HUES48 (cell line): ENCODE results near the gene ST6GALNAC3.

ENCODE experiments used
- H3K27ac ChIP-seq: one replicate; pipeline ENCODE4 v1.7.0; 2013; ENCODE audit warnings: low read depth, low read length, inconsistent platforms
- H3K27me3 ChIP-seq: 2 replicates; pipeline ENCODE4 v1.6.1; 2013; ENCODE audit warnings: mild to moderate bottlenecking, low read length; ENCODE audit not compliant: control insufficient read depth, insufficient read depth
- H3K36me3 ChIP-seq: 2 replicates; pipeline ENCODE4 v1.6.1; 2013; ENCODE audit warnings: low read length; ENCODE audit not compliant: control insufficient read depth, insufficient read depth
- H3K4me1 ChIP-seq: 2 replicates; pipeline ENCODE4 v1.6.1; 2013; ENCODE audit warnings: mild to moderate bottlenecking, low read length; ENCODE audit not compliant: control insufficient read depth, insufficient read depth
- H3K4me3 ChIP-seq: 2 replicates; pipeline ENCODE4 v1.5.1; 2013; ENCODE audit warnings: mild to moderate bottlenecking, low read depth, low read length
- H3K9ac ChIP-seq: 2 replicates; pipeline ENCODE4 v1.6.1; 2013; ENCODE audit warnings: mild to moderate bottlenecking, low read depth, low read length, moderate library complexity
- H3K9me3 ChIP-seq: 2 replicates; pipeline ENCODE4 v1.6.1; 2013; ENCODE audit warnings: low read length; ENCODE audit not compliant: control insufficient read depth, insufficient read depth

ST6GALNAC3 gene

GRCh38 chr1:76073481-76073880 lies 1.1 kb upstream of the ST6GALNAC3 start:
- Histone ChIP-seq H3K27ac (no peak overlapping the region), H3K4me3 (no peak overlapping the region), H3K9ac (no peak overlapping the region), H3K27me3 (peaks cover 13% of the 10 kb centered on the region; the same call in 1 of the 2 replicates), H3K36me3 (no peaks in the 10 kb centered on the region), H3K9me3 (no peaks in the 10 kb centered on the region), H3K4me1 (peaks cover 22% of the 10 kb centered on the region; the same call in 1 of the 2 replicates)

DNA sequence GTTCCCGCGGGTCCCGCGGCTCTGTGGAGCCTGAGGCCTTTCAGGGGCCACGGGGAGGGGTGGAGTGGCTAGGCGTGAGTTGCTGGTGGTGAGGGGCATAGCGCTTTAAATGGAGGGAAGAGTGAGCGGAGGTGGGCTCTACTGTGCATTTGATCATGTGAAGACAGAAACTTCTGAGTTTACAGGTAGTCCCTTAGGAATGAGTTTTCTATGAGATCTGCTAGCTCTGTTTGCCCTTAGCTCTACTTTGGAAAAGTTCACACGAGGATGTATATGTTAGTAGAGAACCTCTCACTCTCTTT lies 593 bp downstream of the ST6GALNAC3 start:
- Histone ChIP-seq H3K4me1 (peaks cover 23% of the 10 kb centered on the region), H3K36me3 (no peaks in the 10 kb centered on the region), H3K27ac (no peak overlapping the region), H3K27me3 (peaks cover 13% of the 10 kb centered on the region; the same call in 1 of the 2 replicates), H3K9ac (peak overlapping the region; percentile 72), H3K9me3 (no peaks in the 10 kb centered on the region), H3K4me3 (peak overlapping the region; percentile 87)

DNA sequence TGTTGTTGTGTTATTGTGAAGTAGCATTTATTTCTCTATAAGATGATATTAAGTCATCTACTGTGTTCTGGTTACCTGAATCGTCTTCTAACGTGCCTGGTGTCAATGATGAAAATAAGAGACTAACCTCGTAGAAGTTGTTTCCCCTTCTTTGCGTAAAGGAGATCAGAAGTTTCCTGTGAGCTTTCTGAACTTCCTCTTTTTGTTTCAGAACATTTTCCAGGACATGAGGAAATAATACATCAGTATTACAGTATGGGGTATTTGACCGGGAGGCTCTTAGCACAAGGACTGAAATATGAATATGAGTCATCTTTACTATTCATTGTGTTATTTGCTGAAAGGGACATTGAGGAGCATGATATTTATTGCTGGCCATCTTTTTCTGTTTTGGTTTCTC lies 1.3 kb downstream of the ST6GALNAC3 start:
- H3K27ac ChIP-seq = no peak overlapping the region
- H3K27me3 ChIP-seq = peaks cover 13% of the 10 kb centered on the region; the same call in 1 of the 2 replicates
- no peaks in the 10 kb centered on the region for H3K9me3 ChIP-seq
- H3K36me3 ChIP-seq = no peaks in the 10 kb centered on the region
- no peak overlapping the region for H3K9ac ChIP-seq
- peak overlapping the region; percentile 87 for H3K4me3 ChIP-seq
- peaks cover 29% of the 10 kb centered on the region for H3K4me1 ChIP-seq

DNA sequence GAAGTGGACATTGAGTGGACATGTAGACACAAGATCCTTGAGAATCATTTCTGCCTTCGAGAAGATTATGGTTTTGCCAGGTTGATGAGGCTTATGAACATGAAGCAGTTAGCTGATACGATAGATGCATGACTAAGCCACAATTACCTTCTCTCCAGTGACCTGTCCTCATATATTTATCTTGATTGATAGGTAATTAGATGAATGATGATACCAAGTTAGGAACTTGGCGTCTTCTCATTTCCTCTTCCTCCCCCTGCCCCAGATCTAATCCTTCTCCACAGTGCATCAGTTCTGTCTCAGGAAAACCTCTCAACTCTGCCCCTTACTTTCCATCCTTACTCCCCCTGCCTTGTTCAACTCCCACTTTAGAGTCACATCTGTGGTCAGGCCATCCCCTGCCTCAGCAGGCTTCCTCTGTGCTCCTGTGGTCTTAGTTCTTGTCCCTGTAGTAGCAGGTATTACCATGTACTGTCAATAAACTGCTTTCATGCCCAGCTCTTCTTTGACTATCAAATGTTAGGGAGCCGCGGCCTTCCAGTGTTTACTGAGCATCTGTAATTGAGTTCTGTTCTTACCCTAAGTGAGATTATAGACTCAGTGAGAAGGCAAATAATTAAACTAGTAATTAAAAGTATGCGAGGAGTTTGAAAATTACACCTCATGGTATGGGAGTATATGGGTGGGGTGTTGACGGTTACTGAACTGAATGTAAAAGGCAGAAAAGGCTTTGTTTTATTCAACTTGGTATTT lies 5.1 kb downstream of the ST6GALNAC3 start:
- H3K36me3 ChIP-seq = no peaks in the 10 kb centered on the region
- H3K27ac ChIP-seq = no peak overlapping the region
- peaks cover 5% of the 10 kb centered on the region; the same call in 1 of the 2 replicates for H3K27me3 ChIP-seq
- H3K4me3 ChIP-seq = no peak overlapping the region
- no peak overlapping the region for H3K9ac ChIP-seq
- peaks cover 42% of the 10 kb centered on the region for H3K4me1 ChIP-seq
- no peaks in the 10 kb centered on the region for H3K9me3 ChIP-seq

- Histone ChIP-seq H3K27ac (no peak overlapping the region), H3K4me3 (no peak overlapping the region), H3K27me3 (0 out of 2 replicates have a peak, but pooled peaks cover 2% of the 10 kb centered on the region), H3K9me3 (no peaks in the 10 kb centered on the region), H3K36me3 (no peaks in the 10 kb centered on the region), H3K4me1 (peaks cover 43% of the 10 kb centered on the region), H3K9ac (no peak overlapping the region)
These were observed 6.1 kb downstream of the ST6GALNAC3 start for GRCh38 chr1:76080552-76081079.

- no peaks in the 10 kb centered on the region for H3K9me3 ChIP-seq
- no peak overlapping the region for H3K27ac ChIP-seq
- H3K36me3 ChIP-seq = no peaks in the 10 kb centered on the region
- peaks cover 36% of the 10 kb centered on the region for H3K4me1 ChIP-seq
- no peaks in the 10 kb centered on the region for H3K27me3 ChIP-seq
- no peak overlapping the region for H3K4me3 ChIP-seq
- H3K9ac ChIP-seq = no peak overlapping the region
These were observed 7.5 kb downstream of the ST6GALNAC3 start for GRCh38 chr1:76082062-76082461.

DNA sequence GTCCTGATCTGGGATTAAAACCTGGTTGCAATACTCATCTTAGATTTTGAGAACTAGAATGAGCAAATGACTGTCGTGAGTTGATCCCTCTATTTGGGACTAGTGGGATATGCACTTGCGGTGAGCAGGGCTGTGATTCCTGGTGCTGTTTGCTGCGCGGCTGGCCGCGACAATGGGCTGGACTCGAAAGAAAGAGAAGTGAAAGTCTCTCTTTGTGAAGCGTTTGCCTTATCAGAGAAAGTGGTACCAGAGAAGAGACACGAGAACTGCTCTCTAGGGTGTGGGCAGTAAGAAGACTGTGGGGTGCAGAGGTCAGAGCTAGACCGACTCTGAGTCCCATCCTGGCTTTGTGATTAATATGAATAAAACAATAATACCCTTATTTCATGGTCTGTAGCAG lies 8.6 kb downstream of the ST6GALNAC3 start:
- Histone ChIP-seq H3K4me1 (peaks cover 36% of the 10 kb centered on the region), H3K27ac (no peak overlapping the region), H3K36me3 (no peaks in the 10 kb centered on the region), H3K27me3 (no peaks in the 10 kb centered on the region), H3K4me3 (no peak overlapping the region), H3K9ac (no peak overlapping the region), H3K9me3 (no peaks in the 10 kb centered on the region)

- H3K36me3 ChIP-seq = no peaks in the 10 kb centered on the region
- peaks cover 36% of the 10 kb centered on the region for H3K4me1 ChIP-seq
- no peaks in the 10 kb centered on the region for H3K27me3 ChIP-seq
- H3K27ac ChIP-seq = no peak overlapping the region
- H3K4me3 ChIP-seq = no peak overlapping the region
- no peak overlapping the region for H3K9ac ChIP-seq
- no peaks in the 10 kb centered on the region for H3K9me3 ChIP-seq
These were observed 9.6 kb downstream of the ST6GALNAC3 start for GRCh38 chr1:76084029-76084627.

DNA sequence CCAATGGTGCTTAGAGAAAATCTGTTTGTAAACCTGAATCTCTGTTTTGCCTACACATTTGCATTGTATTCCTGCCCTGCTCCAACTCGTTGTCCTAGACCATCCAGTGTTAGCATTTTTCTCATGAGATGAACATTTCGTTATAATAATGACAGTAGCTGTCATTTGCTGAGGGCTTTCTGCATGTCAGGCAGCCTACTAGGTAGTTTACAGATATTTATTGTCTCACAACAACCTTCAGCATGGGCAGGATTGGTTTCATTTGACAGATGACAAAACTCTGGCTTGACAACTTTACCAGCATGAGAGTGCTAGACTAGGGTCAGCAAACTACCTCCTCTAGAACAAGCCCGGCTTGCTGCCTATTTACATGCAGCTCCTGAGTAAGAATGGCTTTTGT lies 10.1 kb downstream of the ST6GALNAC3 start:
- no peak overlapping the region for H3K4me3 ChIP-seq

GRCh38 chr1:76086109-76086508 lies 11.6 kb downstream of the ST6GALNAC3 start:
- no peak overlapping the region for H3K4me3 ChIP-seq

More for the DNA sequence above, 10.1 kb downstream of the ST6GALNAC3 start:
- peaks cover 36% of the 10 kb centered on the region for H3K4me1 ChIP-seq
- no peaks in the 10 kb centered on the region for H3K27me3 ChIP-seq
- no peak overlapping the region for H3K27ac ChIP-seq
- no peak overlapping the region for H3K9ac ChIP-seq
- H3K9me3 ChIP-seq = no peaks in the 10 kb centered on the region
- H3K36me3 ChIP-seq = no peaks in the 10 kb centered on the region

GRCh38 chr1:76086597-76086996 lies 12.1 kb downstream of the ST6GALNAC3 start:
- Histone ChIP-seq H3K4me1 (peaks cover 40% of the 10 kb centered on the region), H3K36me3 (no peaks in the 10 kb centered on the region), H3K9ac (no peak overlapping the region), H3K27ac (no peak overlapping the region), H3K27me3 (no peaks in the 10 kb centered on the region), H3K4me3 (no peak overlapping the region), H3K9me3 (no peaks in the 10 kb centered on the region)

More at GRCh38 chr1:76086109-76086508, 11.6 kb downstream of the ST6GALNAC3 start:
- H3K9ac ChIP-seq = no peak overlapping the region
- H3K27ac ChIP-seq = no peak overlapping the region
- peaks cover 36% of the 10 kb centered on the region for H3K4me1 ChIP-seq
- H3K36me3 ChIP-seq = no peaks in the 10 kb centered on the region
- no peaks in the 10 kb centered on the region for H3K27me3 ChIP-seq
- H3K9me3 ChIP-seq = no peaks in the 10 kb centered on the region
